Myocyte (in vitro differentiated cells): ENCODE data around the gene ELMO2. TPM values are rescaled to one million over a fixed set of nuclear protein-coding genes. Genes with fewer than 3 reads are reported as not detected.
"Not testable (repeated sequence)": the region's sequence is repeated elsewhere in the genome, so short reads cannot be mapped to it uniquely, and the experiment has no call there.

Source experiments
- DNase-seq: peaks from one replicate; pipeline ENCODE4 v3.0.0-alpha.2; 2012; ENCODE audit warnings: low read depth
- total RNA-seq: library from RNA; depleted of rRNA; stranded (reverse); fragments of >200 nt; gene quantifications from 2 replicates; pipeline ENCODE4 v1.2.3, GENCODE V29; 2014

The ELMO2 gene
- total RNA-seq, 1 donor from 2014 or later, result 68.6 TPM

GRCh38 chr20:46406986-46407670 lies 713 bp upstream of the ELMO2 start:
- peak; percentile 94 for DNase-seq

DNA sequence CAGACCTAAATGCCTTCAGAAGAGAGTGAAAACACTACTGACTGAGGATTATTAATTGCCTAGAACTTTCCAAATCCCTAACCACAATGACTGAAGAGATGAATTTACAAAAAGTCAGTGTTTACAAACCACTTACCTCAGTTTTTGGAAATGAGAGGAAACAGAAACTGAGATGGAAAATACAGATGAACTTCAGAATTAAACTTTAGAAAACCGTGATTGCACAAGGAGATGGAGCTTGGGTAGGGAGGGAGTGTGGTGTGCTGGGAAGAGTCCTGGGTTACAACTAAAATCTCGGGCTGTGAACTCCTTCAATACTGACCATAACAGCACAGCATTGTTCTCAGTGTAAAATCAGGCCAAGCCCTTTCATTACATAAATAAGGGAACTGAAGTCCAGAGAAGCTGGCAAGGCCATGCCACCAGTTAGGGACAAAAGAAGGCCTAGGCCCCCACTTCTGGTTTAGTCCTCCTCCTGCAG lies 4.0 kb downstream of the ELMO2 start:
- DNase-seq, result no peak

- DNase-seq, result peak; percentile 81
Observed at GRCh38 chr20:46401478-46401860, 4.9 kb downstream of the ELMO2 start.

DNA sequence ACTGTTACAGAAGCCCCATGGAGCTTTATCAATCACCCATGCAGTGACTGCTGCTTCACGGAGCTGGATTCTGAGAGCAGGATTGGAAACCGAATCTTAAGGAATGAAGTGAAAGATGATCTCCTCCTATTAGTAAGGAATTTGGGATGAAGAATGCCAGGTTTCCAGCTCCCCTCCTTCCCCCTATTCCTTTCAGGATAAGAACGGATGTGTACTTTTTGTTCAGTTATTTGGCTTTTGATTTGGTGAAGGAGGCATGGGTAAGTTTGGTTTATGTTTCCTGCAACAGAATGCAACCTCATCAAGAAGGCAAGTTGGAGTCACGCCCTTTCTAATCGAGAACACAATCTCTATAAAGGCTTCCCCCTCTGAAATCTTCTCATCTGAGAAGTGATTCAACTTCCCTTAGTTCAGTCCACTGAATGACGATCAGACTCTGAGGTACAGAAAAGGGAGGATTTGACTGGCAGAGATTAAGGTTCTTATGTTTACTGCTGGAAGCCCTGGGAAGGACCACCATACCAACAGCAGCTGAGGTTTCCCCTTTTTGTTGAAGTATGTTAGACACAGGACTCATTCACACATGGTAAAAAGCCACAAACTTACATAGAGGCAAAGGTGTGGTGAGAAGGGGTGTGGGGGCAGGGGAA lies 5.5 kb downstream of the ELMO2 start:
- peak; percentile 27 for DNase-seq

- peak; percentile 71 for DNase-seq
Observed at GRCh38 chr20:46400253-46400652, 6.2 kb downstream of the ELMO2 start.

DNA sequence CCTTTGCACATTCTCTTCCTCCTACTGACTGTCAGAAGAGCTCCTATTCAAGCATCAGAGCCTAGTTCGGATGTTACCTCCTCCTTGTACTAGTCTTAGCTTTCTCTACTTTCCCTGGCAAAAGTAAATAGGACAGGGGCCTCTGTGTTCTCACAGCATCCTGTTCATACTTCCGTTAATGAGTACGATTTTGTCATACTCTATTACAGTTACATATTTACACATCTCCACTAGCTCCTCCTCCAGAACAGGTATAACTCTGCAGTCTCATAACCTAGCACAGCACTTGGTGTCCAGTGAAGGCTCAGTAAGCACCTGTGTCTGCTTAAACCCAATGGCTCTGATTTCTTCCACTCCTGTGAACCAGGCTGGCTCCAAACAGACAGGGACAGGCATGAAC lies 7.0 kb downstream of the ELMO2 start:
- DNase-seq, result no peak

DNA sequence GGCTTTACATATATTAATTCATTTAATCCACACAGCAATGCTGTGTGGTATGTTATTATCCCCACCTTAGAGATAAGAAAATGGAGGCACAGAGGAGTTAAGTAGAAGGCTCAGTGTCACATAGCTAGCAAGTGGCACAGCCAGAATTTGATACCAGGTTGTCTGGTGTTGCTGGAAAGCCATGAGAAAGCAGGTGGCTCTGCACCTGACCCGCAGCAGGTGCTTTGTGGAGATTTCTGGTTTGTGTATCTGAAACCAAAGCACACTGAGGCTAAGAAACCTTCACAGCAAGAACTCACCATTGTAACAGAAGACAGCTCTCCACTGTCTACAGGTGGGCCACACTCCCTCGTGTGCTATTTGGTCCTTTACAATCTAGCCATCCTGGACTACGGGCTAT lies 7.5 kb downstream of the ELMO2 start:
- DNase-seq, result peak; percentile 45

DNA sequence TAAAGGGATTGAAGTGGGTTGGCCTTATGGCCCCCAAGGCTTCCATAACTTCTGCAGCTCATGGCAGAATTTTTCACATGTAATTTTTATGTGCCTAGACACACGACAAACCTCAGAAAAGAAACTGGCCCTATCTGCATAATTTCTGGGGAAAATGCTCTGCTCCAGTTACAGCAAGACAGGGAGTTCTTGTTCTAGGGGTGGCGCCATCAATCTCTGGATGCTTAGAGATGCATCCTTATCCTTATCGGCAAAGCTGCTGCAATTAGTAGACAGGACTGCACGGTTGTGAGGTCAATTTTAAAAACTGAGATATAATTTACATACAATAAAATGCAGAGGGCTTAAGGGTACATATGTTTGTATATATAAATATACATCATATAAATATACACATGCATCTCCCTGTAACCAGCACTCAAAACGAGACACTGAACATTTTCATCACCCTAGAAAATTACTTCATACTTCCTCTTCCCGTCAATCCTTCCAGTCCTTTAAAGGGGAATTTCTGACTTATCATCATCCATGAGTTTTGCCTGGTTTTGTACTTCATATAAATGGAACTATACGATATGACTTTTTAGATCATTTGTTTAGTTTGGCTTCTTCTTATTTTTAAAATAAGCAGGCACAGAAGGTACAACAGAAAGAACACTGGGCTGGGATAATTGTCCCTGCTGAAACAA lies 10.2 kb downstream of the ELMO2 start:
- DNase-seq, result no peak

DNA sequence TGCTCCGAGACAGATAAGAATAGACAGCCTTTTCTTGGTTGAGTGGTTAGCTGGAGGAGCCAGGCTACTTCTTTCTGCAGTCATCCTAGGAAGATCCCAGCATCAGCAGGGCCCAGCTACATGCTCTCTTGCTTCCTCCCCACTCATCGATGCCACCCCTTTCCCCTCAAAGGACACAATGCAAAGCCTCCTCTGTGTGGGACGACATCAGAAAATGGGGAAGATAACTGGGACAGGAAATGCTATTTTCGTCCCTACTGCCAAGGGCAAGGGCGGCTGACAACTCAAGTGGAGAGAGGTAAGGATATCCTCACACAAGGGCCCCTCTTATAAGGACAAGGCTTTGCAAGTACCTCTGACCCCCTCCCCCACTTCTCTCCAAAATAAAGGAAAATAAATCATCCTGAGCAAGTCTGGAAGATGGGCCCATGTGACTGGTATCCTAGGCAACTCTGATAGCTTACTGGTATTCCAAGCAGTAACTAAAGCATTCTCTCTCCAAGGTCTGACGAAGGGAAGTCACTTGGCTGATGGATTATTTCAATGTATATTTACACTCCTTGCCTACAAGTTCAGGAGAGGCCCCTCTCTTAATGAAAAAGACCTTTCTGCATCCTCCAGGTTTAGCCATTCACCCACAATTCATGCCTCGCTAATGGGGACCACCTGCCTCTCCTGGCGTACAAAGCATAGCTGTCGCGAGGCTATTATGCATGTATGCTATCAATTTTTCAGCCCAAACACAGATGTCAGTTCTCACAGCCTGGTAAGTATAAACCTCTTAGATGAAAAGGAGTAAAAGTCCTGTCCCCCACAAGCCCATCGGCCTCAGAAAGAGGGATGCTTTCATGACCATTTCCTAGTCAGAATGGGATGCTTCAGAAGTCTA lies 11.3 kb downstream of the ELMO2 start:
- DNase-seq, result no peak

DNA sequence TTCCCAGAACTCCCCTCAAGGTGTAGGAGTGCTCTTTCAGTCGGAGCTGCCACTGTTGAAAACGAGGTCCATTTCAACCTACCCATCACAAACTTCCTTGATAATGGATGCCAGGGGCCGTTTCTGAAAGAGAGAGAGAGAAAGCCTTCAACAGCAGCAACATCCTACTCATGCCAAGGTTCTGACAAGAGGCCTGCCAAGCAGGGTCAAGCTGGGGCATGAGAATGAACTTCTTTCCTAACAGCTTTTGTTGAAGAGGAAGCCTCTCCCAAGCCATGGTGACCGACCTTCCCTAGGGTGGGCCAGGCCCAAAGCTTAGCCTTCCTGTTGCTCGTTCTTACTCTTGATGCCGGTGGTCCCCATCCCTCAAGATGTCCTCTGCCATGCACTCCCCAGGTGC lies 12.4 kb downstream of the ELMO2 start:
- DNase-seq, result no peak

DNA sequence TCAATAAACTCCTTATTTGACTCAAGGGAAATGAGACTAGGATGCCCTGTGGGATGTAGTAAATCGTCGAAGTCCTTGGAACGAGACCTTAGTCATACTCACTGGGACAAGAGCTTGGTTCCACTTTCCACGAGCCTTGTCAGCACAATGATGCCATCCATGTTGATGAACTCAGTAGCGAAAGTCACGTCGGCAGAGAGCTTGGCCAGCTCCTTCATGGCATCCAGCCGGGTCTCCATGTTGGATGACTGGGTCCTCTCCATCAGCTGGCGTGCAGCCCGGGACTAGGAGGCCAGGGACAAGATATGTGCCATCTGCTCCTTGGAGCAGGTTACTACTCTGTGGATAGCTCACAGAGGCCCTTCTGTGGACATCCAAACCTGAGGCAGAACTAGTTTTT lies 17.5 kb downstream of the ELMO2 start:
- no peak for DNase-seq

GRCh38 chr20:46388201-46388836 lies 18.1 kb downstream of the ELMO2 start:
- no peak for DNase-seq

GRCh38 chr20:46387054-46387453 lies 19.4 kb downstream of the ELMO2 start:
- DNase-seq, result not testable (repeated sequence)

DNA sequence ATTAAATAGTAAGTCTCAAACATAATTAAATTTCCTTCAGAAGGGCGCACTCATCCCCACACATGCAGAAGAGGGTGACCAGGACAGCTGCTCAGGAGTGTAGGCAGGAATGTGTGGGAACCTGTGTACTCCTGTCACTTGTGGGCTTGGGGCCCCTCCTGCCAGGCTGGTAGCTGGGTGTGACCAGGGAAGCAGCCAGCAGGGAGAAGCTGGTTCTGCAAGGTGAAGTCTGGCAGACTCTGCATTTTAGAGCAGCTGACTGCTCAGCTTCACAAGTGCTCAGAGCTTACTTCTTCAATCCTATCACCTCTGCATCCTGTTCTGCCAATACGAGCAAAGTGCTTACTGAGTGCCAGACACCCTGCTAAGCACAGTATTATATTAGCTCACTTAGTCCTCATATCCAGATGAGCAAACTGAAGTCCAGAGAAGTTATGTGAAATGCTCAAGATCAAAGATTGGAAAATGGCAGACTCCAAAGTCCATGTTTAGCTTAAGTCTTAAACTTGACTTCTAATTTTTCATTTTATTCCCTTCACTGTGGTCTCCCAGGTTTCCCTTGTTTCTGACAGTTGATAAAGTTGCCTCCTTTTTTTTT lies 27.9 kb downstream of the ELMO2 start:
- DNase-seq, result no peak

DNA sequence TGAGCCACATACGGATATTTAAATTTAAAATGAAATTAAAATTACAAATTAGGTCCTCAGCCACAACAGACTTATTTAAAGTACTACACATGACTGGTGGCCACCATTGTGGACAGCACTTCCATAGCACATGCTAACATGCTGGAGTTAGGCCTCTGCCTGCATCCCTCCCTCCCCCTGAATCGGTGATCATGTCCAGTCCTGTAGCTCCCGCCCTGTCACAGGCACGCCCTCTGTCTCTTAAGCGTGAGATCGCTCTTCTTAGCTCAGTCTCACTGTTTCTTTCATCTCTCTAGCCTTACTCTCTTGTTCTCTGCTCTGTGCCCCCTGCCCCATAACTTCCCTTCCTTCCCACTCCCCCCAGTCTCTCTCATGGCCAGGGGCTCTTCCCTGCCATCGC lies 28.9 kb downstream of the ELMO2 start:
- no peak for DNase-seq

DNA sequence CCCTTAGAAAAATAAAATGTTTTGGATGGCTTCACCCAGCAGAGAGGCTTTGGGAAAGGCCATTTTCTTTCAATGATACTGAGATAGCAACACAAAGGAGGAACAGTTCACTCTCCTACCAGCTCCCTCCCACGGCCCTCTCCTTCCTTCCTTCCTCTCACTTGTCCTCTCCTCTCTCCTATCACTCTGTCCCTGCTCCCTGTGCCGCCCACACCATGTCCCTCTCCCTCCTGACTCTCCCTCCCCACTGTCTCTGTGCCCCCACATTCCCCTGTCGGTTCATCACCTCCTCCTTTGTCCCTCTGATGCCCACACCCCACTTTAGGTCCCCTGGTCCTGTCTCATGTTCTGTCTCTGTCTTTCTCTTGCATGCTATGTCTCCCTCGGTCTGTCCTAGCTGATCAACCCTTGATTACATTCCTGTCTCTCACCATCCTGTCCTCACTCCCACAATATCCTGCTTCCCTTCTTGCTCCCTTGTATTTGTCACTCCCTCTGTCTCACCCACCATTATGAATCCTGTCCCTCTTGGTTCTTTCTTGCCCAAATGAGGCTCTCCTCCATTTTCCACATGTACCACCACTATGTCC lies 30.1 kb downstream of the ELMO2 start:
- DNase-seq, result no peak

- no peak for DNase-seq
Observed at GRCh38 chr20:46375771-46376170, 30.6 kb downstream of the ELMO2 start.

- DNase-seq, result no peak
Observed at GRCh38 chr20:46374383-46374782, 32.0 kb downstream of the ELMO2 start.

- no peak for DNase-seq
Observed at GRCh38 chr20:46371656-46372055, 34.8 kb downstream of the ELMO2 start.

DNA sequence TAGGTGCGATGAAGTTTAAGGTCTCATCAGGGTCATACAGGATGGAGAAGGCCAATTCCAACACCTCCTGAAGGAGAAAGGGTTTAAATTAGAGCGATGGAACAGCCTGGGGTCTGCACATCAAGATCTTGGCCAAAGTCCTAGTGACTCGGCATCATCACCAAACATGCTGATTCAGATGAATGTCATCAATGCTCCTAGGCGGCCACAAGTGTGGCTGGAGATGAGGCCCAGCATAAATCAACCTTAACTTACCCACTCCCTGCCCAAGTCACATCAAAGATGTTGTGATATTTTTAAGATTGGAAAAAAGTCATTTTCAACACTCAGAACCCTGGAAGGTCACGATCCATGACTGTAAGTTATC lies 37.5 kb downstream of the ELMO2 start:
- no peak for DNase-seq
